ENCODE data around the gene WDR27. TPM values are rescaled to one million over a fixed set of nuclear protein-coding genes. Genes with fewer than 3 reads are reported as not detected.
A peak's percentile ranks its signal among the peaks of the same experiment; 100 is the strongest.

Gene WDR27
- total and polyA plus RNA-seq, 2 experiments from 2014 or later: 27.7 to 29.7 TPM

- no peaks in the 10 kb centered on the region for H3K36me3 ChIP-seq (replicated peaks; ENCODE audit: insufficient read depth, low read depth)
- no peaks in the 10 kb centered on the region for H3K27me3 ChIP-seq
- H3K4me1 ChIP-seq (ENCODE audit: insufficient read depth): no peaks in the 10 kb centered on the region
- TF ChIP-seq CTCF (IDR thresholded peaks at IDR 0.05; ENCODE audit: poor library complexity) (peak; percentile 13), EZH2 (IDR thresholded peaks at IDR 0.05; ENCODE audit: borderline replicate concordance) (no peak)
- H3K4me3 ChIP-seq: no peak overlapping the region
- no peak for DNase-seq (ENCODE audit: low spot score)
- no peaks in the 10 kb centered on the region for H3K79me2 ChIP-seq
- H3K4me2 ChIP-seq: no peak overlapping the region
- no peak overlapping the region for H2AFZ ChIP-seq
- no peaks in the 10 kb centered on the region for H3K9me2 ChIP-seq (replicated peaks; ENCODE audit: insufficient read depth)
- H3K27ac ChIP-seq: no peak overlapping the region
- H3K9me3 ChIP-seq (ENCODE audit: low read depth): no peaks in the 10 kb centered on the region
- WGBS (ENCODE audit: low lambda C conversion rate, missing lambda C conversion rate): 84% methylated on average over 21 of the region's 21 CpGs
- no peaks in the 10 kb centered on the region for H4K20me1 ChIP-seq (ENCODE audit: insufficient read depth, poor library complexity, severe bottlenecking)
These were observed 62.1 kb downstream of the WDR27 start for GRCh38 chr6:169639653-169640278.

DNA sequence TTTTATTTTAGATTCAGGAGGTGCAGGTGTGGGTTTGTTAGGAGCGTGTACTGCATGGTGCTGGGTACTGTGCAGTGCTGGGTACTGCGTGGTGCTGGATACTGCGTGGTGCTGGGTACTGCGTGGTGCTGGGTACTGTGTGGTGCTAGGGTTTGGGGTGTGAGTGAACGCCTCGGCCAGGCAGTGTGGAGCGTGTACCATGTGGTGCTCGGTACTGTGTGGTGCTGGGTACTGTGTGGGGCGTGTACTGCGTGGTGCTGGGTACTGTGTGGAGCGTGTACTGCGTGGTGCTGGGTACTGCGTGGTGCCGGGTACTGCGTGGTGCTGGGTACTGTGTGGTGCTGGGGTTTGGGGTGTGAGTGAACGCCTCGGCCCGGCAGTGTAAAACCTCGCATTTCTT is 62.9 kb downstream of the WDR27 start:
- Histone ChIP-seq H4K20me1 (ENCODE audit: insufficient read depth, poor library complexity, severe bottlenecking) (no peaks in the 10 kb centered on the region), H3K79me2 (no peaks in the 10 kb centered on the region), H3K27me3 (no peaks in the 10 kb centered on the region), H3K27ac (no peak overlapping the region), H3K9me2 (replicated peaks; ENCODE audit: insufficient read depth) (no peaks in the 10 kb centered on the region), H3K4me3 (no peak overlapping the region), H3K9me3 (ENCODE audit: low read depth) (no peaks in the 10 kb centered on the region), H3K36me3 (replicated peaks; ENCODE audit: insufficient read depth, low read depth) (no peaks in the 10 kb centered on the region), H2AFZ (no peak overlapping the region), H3K4me1 (ENCODE audit: insufficient read depth) (no peaks in the 10 kb centered on the region), H3K4me2 (no peak overlapping the region)
- TF ChIP-seq EZH2phosphoT487 (IDR thresholded peaks at IDR 0.05; ENCODE audit: low read depth, severe bottlenecking, unreplicated experiment) (no peak), EZH2 (IDR thresholded peaks at IDR 0.05; ENCODE audit: borderline replicate concordance) (no peak), CTCF (IDR thresholded peaks at IDR 0.05; ENCODE audit: poor library complexity) (no peak)
- no peak for DNase-seq (ENCODE audit: low spot score)
- WGBS (ENCODE audit: low lambda C conversion rate, missing lambda C conversion rate): 98% methylated on average over 19 of the region's 19 CpGs

DNA sequence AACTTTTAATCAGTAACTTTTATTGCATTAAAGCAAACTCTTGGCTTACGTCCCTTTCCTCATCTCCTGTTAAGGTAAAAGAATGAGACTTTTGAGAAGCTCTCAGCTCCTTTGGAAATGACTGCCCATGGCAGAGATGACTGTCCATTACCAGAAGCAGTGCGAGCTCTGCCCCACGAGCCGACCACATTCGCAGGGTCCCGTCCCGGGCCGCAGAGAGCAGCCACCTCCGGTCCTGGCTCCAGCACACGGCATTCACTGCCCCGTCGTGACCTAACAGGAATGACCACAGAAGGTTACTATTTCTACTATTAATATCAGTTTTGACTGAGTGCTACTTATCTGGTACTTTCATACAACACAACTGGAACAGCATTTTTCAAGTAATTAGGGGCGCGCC is 63.4 kb downstream of the WDR27 start:
- Histone ChIP-seq H3K79me2 (no peaks in the 10 kb centered on the region), H3K9me2 (replicated peaks; ENCODE audit: insufficient read depth) (no peaks in the 10 kb centered on the region), H2AFZ (no peak overlapping the region), H3K27me3 (no peaks in the 10 kb centered on the region), H3K4me3 (no peak overlapping the region), H3K36me3 (replicated peaks; ENCODE audit: insufficient read depth, low read depth) (no peaks in the 10 kb centered on the region), H3K4me1 (ENCODE audit: insufficient read depth) (no peaks in the 10 kb centered on the region), H3K9me3 (ENCODE audit: low read depth) (no peaks in the 10 kb centered on the region), H3K27ac (no peak overlapping the region), H3K4me2 (no peak overlapping the region), H4K20me1 (ENCODE audit: insufficient read depth, poor library complexity, severe bottlenecking) (no peaks in the 10 kb centered on the region)
- 94% methylated on average over 14 of the region's 14 CpGs for WGBS (ENCODE audit: low lambda C conversion rate, missing lambda C conversion rate)
- TF ChIP-seq CTCF (IDR thresholded peaks at IDR 0.05; ENCODE audit: poor library complexity): no peak
- TF ChIP-seq EZH2phosphoT487 (IDR thresholded peaks at IDR 0.05; ENCODE audit: low read depth, severe bottlenecking, unreplicated experiment): no peak
- TF ChIP-seq EZH2 (IDR thresholded peaks at IDR 0.05; ENCODE audit: borderline replicate concordance): no peak
- no peak for DNase-seq (ENCODE audit: low spot score)
